HEK293T (cell line): Measurements from ENCODE around the gene ZNF791.

Experiments used
- CTCF ChIA-PET: fragments of 350-600 bp; formaldehyde crosslinking; extraction: SDS; loops from one replicate; lab custom pipeline; 2021; ENCODE audit warnings: antibody characterized with exemption, inconsistent platforms; lab: Yijun Ruan, JAX
- POLR2A ChIA-PET: fragments of 350-600 bp; formaldehyde crosslinking; extraction: SDS; loops from one replicate; lab custom pipeline; 2020; ENCODE audit warnings: antibody characterized with exemption, inconsistent platforms; lab: Yijun Ruan, JAX
- DNase-seq: peaks from one replicate; pipeline ENCODE4 v3.0.0; 2012; ENCODE audit warnings: mixed read lengths; ENCODE audit errors: extremely low spot score
- ARNT ChIP-seq: fragments of 450-650 bp; IDR thresholded peaks from 2 replicates; pipeline ENCODE4 v1.6.1; 2017; ENCODE audit warnings: mild to moderate bottlenecking
- BHLHE40 ChIP-seq: fragments of 450-650 bp; IDR thresholded peaks from 2 replicates; pipeline ENCODE4 v1.6.1; 2016; ENCODE audit warnings: mild to moderate bottlenecking, moderate library complexity, borderline replicate concordance
- CTBP1 ChIP-seq: fragments of 450-650 bp; IDR thresholded peaks from 2 replicates; pipeline ENCODE4 v1.6.1; 2016; ENCODE audit warnings: borderline replicate concordance
- ELF4 ChIP-seq: fragments of 450-650 bp; IDR thresholded peaks from 2 replicates; pipeline ENCODE4 v1.6.1; 2017; ENCODE audit warnings: antibody characterized with exemption
- FOXA1 ChIP-seq: fragments of 450-650 bp; IDR thresholded peaks from 2 replicates; pipeline ENCODE4 v1.6.1; 2016; ENCODE audit warnings: mild to moderate bottlenecking
- FOXK2 ChIP-seq: fragments of 450-650 bp; IDR thresholded peaks from 2 replicates; pipeline ENCODE4 v1.6.1; 2016; ENCODE audit warnings: mild to moderate bottlenecking
- FOXM1 ChIP-seq: fragments of 450-650 bp; IDR thresholded peaks from 2 replicates; pipeline ENCODE4 v1.6.1; 2017; ENCODE audit warnings: mild to moderate bottlenecking, borderline replicate concordance
- HDGF ChIP-seq: fragments of 450-650 bp; IDR thresholded peaks from 2 replicates; pipeline ENCODE4 v1.6.1; 2017; ENCODE audit warnings: antibody characterized with exemption, borderline replicate concordance
- L3MBTL2 ChIP-seq: fragments of 450-650 bp; conservative IDR thresholded peaks from 2 replicates; pipeline ENCODE4 v1.6.1; 2016; ENCODE audit warnings: mild to moderate bottlenecking
- LEF1 ChIP-seq: fragments of 450-650 bp; IDR thresholded peaks from 2 replicates; pipeline ENCODE4 v1.6.1; 2017; ENCODE audit warnings: mild to moderate bottlenecking, borderline replicate concordance
- NFRKB ChIP-seq: fragments of 450-650 bp; IDR thresholded peaks from 2 replicates; pipeline ENCODE4 v1.6.1; 2016; ENCODE audit warnings: mild to moderate bottlenecking, moderate library complexity
- PKNOX1 ChIP-seq: fragments of 450-650 bp; IDR thresholded peaks from 2 replicates; pipeline ENCODE4 v1.6.1; 2016
- SP1 ChIP-seq: fragments of 450-650 bp; IDR thresholded peaks from 2 replicates; pipeline ENCODE4 v1.6.1; 2017
- SUZ12 ChIP-seq: fragments of 450-650 bp; IDR thresholded peaks from 2 replicates; pipeline ENCODE4 v1.6.1; 2016; ENCODE audit warnings: mild to moderate bottlenecking
- TARDBP ChIP-seq: fragments of 450-650 bp; IDR thresholded peaks from 2 replicates; pipeline ENCODE4 v1.6.1; 2016
- ZNF384 ChIP-seq: fragments of 450-650 bp; IDR thresholded peaks from 2 replicates; pipeline ENCODE4 v1.6.1; 2016

Gene ZNF791

GRCh38 chr19:12681074-12681987 lies 70.6 kb downstream of the ZNF791 start, which contains the start of gene DHPS:
Gene DHPS (minus strand): TSS chr19:12681880. CDS start chr19:12681766, 114 bp downstream.
- TF ChIP-seq LEF1 (no peak), L3MBTL2 (peak; percentile 94), FOXK2 (no peak), NFRKB (no peak; the same call in 1 of the 2 replicates), PKNOX1 (peak; percentile 46), HDGF (0 out of 2 replicates have a peak, but pooled peaks have one; percentile 10), FOXM1 (no peak), SUZ12 (no peak), FOXA1 (no peak), ZNF384 (peak; percentile 99), CTBP1 (no peak), TARDBP (no peak), ELF4 (peak; percentile 79), SP1 (no peak), ARNT (no peak), BHLHE40 (no peak)
- POLR2A ChIA-PET, result interaction anchor here (0.6 to 1.9 kb wide), 17 partner anchors 9 to 192 kb away, joined by 3 to 9 read pairs (median 4); partner anchors contain the start of genes FBXW9, GET3, MAN2B1 and TNPO2
- peak; percentile 88 for DNase-seq
- CTCF ChIA-PET, result interaction anchor here (0.7 to 1.0 kb wide), 2 partner anchors 9 to 79 kb away, joined by 5 to 7 read pairs; no protein-coding TSS in a partner anchor
